ENCODE measurements around the gene FCRL5. TPM values are rescaled to one million over a fixed set of nuclear protein-coding genes. Genes with fewer than 3 reads are reported as not detected.
"Not testable (repeated sequence)": the region's sequence is repeated elsewhere in the genome, so short reads cannot be mapped to it uniquely, and the experiment has no call there.

Gene FCRL5
- polyA plus RNA-seq, 12 donors: 0.04 to 1.5 (median 0.07) TPM; not detected in 4

DNA sequence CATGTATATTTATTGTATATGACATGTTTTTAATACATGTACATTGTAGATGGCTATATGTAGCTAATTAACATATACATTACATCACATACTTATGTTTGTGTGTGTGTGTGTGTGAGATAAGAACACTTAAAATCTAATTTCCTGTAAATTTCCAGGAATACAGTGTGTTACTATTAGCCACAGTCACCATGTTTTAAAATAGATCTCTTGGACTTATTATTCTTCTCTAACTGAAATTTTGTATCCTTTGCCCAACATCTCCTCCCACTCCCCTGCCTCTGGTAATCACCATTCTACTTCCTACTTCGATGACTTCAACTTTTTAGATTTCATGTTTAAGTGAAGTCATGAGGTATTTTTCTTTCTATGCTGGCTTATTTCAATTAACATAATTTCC lies 64.8 kb downstream of the FCRL5 start:
- DNase-seq: no peak

DNA sequence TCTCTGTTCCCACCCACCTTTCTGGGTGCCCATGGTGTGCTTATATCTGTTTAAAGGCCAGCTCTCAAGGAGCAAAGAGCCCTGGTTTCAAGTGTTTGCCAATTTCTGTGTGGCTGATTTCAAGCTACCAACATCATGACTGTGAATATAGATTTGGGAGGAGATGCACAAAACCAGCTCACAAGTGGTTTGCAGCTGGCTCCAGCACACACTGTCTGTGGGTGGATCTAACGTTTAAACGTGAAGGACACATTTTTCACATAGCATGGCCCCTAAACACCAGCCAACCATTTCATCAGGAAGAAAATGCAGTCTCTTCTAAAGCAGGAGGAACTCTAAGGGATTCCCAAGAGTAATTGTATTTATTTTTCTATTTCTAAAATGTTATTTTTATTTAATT lies 65.2 kb downstream of the FCRL5 start:
- no peak for DNase-seq

DNA sequence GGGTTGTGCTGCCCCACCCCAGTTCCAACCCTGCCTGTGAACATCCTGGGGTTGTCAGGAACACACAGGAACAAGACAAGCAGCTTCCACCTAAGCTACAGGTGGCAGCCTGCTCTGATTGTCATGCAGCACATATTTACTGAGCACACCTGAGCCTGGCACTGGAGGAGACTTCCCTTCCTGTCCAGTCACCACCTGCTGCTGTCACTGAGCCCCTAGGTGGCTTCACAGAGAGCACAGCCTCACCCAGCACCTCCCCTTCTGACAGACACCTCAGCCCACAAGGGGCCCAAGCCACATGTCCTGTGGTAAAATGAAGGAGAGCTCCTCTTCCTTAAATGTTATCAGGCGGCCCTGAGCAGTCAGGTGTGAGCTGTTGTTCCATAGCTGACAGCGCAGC lies 65.9 kb downstream of the FCRL5 start:
- DNase-seq: not testable (repeated sequence)

DNA sequence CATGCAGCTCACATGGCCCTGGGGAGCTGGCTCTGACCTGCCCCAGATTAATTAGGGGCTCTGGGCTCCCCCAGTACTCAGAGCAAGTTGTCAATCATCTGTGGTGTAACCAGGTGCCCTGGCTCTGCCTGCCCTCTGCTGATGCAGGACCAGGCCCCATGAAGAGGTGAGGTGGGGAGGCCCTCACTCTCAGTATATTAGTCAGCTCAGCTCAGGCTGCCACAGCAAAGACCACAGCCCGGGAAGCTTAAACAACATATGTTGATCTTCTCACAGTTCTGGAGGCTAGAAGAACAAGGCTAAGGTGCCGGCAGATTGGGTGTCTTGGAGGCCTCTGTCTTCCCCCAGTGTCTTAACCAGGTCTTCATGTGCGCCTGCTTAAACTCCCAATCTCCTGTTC lies 66.5 kb downstream of the FCRL5 start:
- DNase-seq: no peak

DNA sequence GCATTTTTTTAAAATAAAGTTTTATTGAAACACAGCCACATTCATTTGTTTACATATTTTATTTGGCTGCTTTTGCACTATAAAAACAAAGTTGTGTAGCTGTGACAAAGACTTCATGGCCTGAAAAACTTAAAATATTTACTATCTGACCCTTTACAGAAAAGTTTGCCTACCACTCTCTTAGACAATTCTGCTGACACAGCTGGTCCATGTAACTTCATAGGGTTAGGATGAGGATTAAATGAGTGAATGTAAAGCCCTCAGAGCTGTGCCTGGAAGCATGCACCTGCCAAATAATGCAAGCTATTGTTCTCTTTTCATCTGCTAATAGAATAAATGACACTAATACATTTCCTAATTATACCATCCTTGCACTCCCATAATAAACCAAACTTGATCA lies 67.7 kb downstream of the FCRL5 start:
- no peak for DNase-seq

DNA sequence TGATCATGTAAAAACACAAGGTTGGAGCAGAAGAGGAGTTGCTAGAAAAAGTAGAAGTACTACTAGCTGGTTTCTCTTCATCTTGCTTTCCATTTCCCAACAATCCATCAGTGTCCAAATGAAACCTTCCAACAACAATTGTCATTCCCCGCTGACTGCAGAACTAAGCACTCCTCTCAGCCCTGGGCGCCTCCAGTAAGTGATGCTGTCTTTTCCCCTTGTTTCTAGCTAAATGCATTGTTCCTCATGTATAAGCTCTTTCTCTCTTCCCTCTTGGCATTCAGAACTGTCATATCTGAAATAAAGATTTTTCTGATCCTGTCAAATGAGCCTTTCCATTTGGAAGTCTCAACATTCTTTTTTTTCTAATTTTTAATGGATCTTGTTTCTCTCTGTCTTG lies 68.7 kb downstream of the FCRL5 start:
- DNase-seq: no peak

DNA sequence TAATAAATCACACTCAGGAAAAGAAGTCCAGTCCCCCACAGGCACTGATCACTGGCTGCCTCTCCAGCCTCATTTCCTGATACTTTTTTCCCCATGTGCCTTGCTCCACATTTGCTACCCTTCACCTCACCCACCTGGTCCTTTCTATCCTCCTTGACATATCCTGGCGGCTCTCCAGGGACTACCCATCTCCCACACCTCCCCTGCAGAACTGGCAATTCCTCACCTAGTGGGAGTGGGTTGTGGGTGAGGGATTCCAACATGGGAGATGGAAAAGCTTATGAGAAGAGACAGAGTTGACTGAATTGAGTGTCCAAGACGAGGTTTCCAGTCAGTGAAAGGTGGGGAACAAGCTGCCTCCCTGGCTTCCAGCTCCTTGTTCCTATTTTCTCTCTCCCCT lies 69.6 kb downstream of the FCRL5 start:
- DNase-seq: no peak

DNA sequence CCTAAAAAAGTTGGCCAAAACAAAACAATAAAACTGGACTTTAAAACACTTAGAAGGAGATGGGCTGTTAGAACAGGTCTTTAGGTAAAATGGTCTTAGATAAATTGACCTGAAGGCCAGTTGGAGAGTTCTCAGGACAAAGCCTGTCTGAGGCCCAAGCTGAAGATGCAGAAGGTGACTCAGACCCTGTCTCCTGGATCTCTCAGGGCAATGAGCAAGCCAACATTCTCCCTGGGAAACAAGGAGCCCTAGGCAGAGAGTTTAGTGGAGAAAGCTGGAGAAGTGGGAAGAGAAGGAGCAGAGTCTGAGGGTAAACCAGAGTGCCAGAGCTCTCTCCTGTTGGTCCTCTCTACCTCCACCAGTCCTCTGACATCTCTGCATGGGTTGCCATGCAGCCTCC lies 70.1 kb downstream of the FCRL5 start:
- DNase-seq: no peak

DNA sequence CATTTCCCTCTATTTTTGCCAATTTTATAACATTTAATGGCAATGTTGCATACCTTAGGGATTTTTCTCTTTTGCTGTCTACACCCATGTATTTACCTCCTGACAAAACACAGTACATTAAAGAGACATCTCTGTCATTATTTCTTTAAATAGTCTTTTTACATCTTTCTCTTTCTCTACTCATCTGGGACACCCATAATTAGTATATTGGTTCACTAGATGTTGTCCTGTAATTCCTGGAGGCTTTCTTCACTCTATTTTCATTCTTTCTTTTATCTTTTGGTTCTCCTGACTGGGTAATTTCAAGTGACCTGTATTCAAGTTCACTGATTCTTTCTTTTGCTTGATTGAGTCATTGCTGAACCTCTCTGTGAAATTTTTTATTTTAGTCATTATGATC lies 74.3 kb downstream of the FCRL5 start:
- DNase-seq: no peak

DNA sequence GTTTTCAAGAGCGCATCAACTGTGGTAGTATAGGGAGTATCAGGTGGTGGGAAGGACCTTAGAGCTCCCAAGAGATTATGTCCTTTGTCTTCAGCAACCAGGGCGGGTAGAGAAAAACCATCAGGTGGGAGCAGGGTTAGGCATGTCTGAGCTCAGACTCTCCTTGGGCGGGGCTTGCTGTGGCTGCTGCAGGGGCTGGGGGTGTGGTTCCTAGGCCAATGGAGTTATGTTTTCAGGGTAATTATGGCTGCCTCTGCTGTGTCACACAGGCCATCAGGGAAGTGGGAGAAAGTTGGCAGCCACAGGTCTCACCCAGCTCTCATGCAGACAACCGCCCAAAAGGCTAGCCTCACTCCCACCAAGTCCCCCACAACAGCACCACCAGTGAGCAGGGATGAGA lies 74.9 kb downstream of the FCRL5 start:
- DNase-seq: no peak

DNA sequence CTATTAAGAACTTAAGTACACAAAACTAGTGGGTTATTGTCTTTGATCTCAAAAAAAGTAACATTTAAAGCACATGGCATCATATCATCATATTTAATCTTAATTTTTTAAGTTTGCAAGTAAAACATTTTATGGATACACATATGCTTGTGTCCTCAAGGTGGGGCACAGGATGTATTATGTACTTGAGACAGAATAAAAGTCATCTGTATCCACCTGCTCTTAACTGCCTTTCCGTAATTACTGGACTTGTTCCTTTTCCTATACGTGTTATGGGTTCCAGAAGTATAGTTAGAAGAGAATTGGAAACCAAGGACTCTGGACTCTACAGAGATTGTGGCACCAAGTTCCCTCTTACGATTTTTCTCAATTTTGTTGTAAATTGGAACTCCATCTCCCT lies 79.4 kb downstream of the FCRL5 start:
- DNase-seq: no peak

DNA sequence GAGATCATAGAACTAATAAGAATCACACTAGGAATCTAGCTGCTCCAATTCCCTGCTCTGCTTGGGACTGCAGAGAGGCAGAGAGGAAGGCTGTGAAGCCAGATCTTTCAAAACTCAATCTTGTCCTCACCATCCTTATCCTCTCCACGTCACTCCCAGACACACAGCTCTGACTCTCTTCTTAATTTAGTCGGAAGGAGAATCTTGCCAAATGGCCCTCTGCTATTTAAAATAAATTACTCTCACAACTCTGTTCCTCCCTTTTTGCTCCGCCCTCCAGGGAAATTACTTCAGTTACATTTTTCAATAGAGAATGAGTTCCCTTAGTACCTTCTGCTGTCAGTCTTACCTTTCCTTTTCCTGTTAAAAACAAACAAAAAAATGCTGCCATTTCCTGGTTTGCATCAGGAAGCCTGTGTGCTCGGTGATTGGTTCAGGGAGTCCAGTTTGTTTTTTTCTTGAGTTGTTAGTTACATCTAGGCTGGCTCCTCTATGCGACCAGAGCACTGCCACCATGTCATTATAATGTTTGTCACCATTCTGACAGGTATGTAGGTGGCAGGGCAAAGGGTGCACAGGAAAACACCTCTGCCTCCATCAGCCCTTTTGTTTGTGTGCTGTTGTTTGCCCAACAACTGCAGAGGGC lies 80.1 kb downstream of the FCRL5 start:
- DNase-seq: no peak

DNA sequence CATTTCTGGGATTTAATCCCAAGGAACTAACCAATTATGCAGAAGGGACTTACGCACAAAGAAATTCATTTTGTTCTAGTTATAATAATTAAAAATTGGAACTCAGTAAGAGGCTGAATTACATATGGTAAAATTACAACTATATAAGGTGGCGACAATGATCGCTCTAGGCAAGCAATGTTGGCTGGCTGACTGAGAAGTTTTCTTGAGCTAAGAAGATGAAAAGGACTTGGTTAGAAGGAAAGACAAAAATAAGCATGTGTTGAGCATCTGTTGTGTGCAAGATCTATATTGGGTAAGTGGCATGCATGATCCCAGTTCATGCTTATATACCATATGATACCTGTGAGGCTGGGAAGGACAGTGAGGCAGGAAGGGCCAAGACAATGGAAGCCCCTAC lies 80.8 kb downstream of the FCRL5 start:
- no peak for DNase-seq

DNA sequence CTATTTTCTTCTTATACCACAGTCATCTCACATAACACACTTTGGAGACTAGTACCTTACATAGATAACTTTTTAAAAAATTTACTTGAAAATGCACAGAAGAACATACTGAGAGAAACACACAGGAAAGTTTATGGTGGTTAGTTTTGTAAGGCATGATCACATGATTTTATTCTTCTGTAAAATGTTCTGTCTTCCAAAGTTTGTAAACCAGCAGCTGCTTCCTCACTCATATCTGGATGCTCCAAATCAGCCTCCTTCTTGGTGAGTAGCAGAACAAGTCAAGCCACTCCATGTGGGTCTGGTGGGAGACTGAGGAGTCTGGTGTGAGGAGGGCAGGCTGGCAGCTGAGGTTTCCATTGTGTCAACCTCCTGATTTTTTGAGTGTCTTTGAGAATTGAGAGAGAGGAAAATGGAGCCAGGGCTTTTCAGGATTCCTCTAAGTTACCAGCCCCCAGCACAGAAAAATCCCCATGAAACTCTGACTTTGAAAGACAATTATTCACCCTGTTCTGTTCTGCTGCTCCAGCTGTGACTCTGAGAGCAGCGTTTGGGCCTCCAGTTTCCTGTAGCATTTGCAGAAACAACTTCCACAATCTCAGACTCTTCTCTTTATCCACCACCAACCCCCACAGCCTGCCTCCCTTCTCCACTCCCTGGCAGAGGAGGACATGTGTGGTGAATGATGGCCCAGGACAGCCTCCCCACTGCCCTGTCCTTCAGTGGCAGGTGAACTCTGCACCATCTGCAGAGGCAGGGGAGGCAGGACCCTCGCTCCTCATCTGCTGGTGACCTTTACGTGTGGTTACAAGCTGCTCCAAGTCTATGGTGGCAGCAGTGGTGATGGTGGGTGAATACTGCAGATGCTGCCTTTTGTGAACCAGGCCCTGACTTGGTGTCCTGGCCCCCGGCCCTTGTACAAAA lies 82.3 kb downstream of the FCRL5 start:
- DNase-seq: no peak

DNA sequence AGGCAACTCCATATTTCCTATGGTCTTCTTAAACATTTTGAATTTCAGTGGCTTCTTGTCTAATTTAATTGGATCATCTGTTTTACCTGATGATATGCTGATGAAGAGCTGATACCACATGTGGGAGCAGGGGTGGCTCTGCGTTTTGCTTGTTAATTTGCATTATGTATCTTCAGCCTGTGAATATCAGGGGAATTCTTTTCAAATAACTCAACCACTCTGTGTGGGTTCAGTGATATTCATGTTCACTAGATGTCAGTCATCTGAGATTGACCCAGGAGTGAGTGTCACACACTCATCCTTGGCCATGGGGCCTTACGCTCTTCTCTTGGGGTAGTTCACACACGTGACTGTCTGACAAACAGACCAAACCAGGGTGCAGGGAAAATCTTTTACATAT lies 83.0 kb downstream of the FCRL5 start:
- no peak for DNase-seq

DNA sequence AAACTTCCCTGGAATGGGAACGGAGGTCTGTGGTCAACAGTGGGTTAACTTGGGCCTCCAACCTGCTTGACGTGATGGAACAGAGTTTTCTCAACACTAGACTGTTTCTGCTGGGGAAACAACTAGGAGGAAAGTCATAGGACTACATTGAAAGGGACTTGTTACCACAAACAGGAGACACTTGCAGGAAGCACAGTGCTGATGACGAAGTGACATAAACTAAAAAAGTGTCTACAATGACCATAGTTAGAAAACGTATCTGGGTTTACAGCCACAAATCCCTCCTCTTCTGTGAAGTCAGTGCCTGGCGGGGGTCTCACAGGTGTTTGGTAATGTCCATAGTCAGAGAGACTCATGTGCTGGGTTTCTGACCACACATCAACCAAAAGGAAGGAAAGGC lies 86.3 kb downstream of the FCRL5 start:
- no peak for DNase-seq

Other genes with a start within 250 kb of the FCRL5 start
- not detected for gene FCRL4, start 45.6 kb upstream of the FCRL5 start, polyA plus RNA-seq (ENCODE audit: insufficient read length in 12 of 12)
- under 1 TPM in 6 of 12 donors, not detected in 6; 0.08 to 0.62 (median 0.18) TPM for gene FCRL3, start 148.3 kb upstream of the FCRL5 start, polyA plus RNA-seq (ENCODE audit: insufficient read length in 12 of 12)
- gene FCRL2, start 224.6 kb upstream of the FCRL5 start, polyA plus RNA-seq (ENCODE audit: insufficient read length in 12 of 12): under 1 TPM in 3 of 12 donors, not detected in 9; 0.11 to 0.54 (median 0.24) TPM

All from muscle of arm (tissue), 12 donors.